Effector memory CD4-positive, alpha-beta T cell (primary cell): Measurements from ENCODE around the gene HKDC1.
"Not testable (repeated sequence)": the region's sequence is repeated elsewhere in the genome, so short reads cannot be mapped to it uniquely, and the experiment has no call there.

Experiments
- DNase-seq, 3 donors: peaks; one replicate each; pipeline ENCODE4 v3.0.0-alpha.2; 2020
- H3K27ac ChIP-seq: 2 replicates; pipeline ENCODE4 v1.7.0; 2013; ENCODE audit warnings: mild to moderate bottlenecking, low read length, moderate library complexity; ENCODE audit not compliant: insufficient read depth, poor library complexity, severe bottlenecking
- H3K27me3 ChIP-seq: replicated peaks from 2 replicates; pipeline ENCODE4 v1.7.0; 2013; ENCODE audit warnings: mild to moderate bottlenecking, low read length; ENCODE audit not compliant: insufficient read depth, control insufficient read depth, poor library complexity, severe bottlenecking
- H3K36me3 ChIP-seq: 2 replicates; pipeline ENCODE4 v1.7.0; 2013; ENCODE audit warnings: mild to moderate bottlenecking, low read length, moderate library complexity; ENCODE audit not compliant: control insufficient read depth, insufficient read depth
- H3K4me1 ChIP-seq: 2 replicates; pipeline ENCODE4 v1.7.0; 2013; ENCODE audit warnings: low read length, mild to moderate bottlenecking; ENCODE audit not compliant: control insufficient read depth, insufficient read depth, poor library complexity, severe bottlenecking
- H3K4me3 ChIP-seq: 2 replicates; pipeline ENCODE4 v1.7.0; 2013; ENCODE audit warnings: low read length, low read depth, mild to moderate bottlenecking; ENCODE audit not compliant: insufficient read depth, poor library complexity, severe bottlenecking
- H3K9me3 ChIP-seq: 2 replicates; pipeline ENCODE4 v1.7.0; 2013; ENCODE audit warnings: mild to moderate bottlenecking, low read length, moderate library complexity; ENCODE audit not compliant: control insufficient read depth

The HKDC1 gene

DNA sequence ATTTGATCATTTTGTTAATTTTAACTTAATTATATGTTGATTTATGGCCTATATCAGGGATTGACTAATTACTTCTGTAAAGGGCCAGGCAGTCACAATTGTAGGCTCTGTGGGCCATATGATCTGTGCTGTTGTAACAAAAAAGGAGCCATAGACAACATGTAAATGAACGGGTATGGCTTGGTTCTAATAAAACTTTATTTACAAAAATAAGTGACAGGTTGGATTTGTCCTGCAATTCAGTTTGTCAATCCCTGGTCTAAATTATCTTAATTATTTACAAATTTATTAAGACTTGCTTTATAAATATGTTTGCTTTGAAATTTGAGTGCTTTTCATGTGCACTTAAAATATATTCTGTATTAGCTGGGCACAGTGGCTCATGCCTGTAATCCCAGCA is 55.3 kb downstream of the HKDC1 start:
- DNase-seq: no peak
- H3K36me3 ChIP-seq: no peaks in the 10 kb centered on the region
- H3K4me3 ChIP-seq: no peak overlapping the region
- H3K4me1 ChIP-seq: no peaks in the 10 kb centered on the region
- no peaks in the 10 kb centered on the region for H3K27me3 ChIP-seq
- H3K9me3 ChIP-seq: no peaks in the 10 kb centered on the region
- H3K27ac ChIP-seq: no peak overlapping the region

DNA sequence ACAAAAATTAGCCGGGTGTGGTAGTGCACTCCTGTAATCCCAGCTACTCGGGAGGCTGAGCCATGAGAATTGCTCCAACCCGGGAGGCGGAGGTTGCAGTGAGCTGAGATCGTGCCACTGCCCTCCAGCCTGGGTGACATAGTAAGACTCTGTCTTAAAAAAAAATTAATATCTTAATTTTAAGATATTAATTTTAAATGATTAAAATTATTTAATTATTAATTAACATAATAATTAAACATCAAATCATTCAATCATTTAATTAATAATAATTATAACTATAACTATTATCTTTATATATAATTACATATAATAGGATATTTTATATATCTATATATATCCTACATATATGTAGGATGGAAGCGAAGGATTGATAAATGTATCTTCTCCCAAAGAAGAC is 56.4 kb downstream of the HKDC1 start:
- H3K36me3 ChIP-seq: no peaks in the 10 kb centered on the region
- H3K4me1 ChIP-seq: no peaks in the 10 kb centered on the region
- no peaks in the 10 kb centered on the region for H3K27me3 ChIP-seq
- DNase-seq: no peak
- H3K4me3 ChIP-seq: no peak overlapping the region
- H3K27ac ChIP-seq: no peak overlapping the region
- H3K9me3 ChIP-seq: no peaks in the 10 kb centered on the region

- no peaks in the 10 kb centered on the region for H3K27me3 ChIP-seq
- no peaks in the 10 kb centered on the region for H3K4me1 ChIP-seq
- no peaks in the 10 kb centered on the region for H3K36me3 ChIP-seq
- no peaks in the 10 kb centered on the region for H3K9me3 ChIP-seq
- no peak within 1 kb of the TSS for H3K4me3 ChIP-seq
- no peak within 1 kb of the TSS for H3K27ac ChIP-seq
- no peak for DNase-seq
Observed at GRCh38 chr10:69278446-69278963, 58.4 kb downstream of the HKDC1 start, which contains the start of gene HK1. Gene HK1 (plus strand): TSS chr10:69278496.

- no peak overlapping the region for H3K27ac ChIP-seq
- no peaks in the 10 kb centered on the region for H3K9me3 ChIP-seq
- H3K4me3 ChIP-seq: no peak overlapping the region
- H3K36me3 ChIP-seq: no peaks in the 10 kb centered on the region
- no peaks in the 10 kb centered on the region for H3K4me1 ChIP-seq
- DNase-seq: no peak
- no peaks in the 10 kb centered on the region for H3K27me3 ChIP-seq
Observed at GRCh38 chr10:69279110-69279509, 59.0 kb downstream of the HKDC1 start.

- H3K9me3 ChIP-seq: no peaks in the 10 kb centered on the region
- no peak overlapping the region for H3K4me3 ChIP-seq
- no peaks in the 10 kb centered on the region for H3K4me1 ChIP-seq
- no peak for DNase-seq
- no peak overlapping the region for H3K27ac ChIP-seq
- H3K27me3 ChIP-seq: no peaks in the 10 kb centered on the region
- no peaks in the 10 kb centered on the region for H3K36me3 ChIP-seq
Observed at GRCh38 chr10:69281507-69282413, 61.6 kb downstream of the HKDC1 start.

GRCh38 chr10:69284402-69284801 is 64.3 kb downstream of the HKDC1 start:
- H3K9me3 ChIP-seq, H3K4me1 ChIP-seq, H3K4me3 ChIP-seq, H3K27ac ChIP-seq, H3K36me3 ChIP-seq, H3K27me3 ChIP-seq, DNase-seq: not testable (repeated sequence)

DNA sequence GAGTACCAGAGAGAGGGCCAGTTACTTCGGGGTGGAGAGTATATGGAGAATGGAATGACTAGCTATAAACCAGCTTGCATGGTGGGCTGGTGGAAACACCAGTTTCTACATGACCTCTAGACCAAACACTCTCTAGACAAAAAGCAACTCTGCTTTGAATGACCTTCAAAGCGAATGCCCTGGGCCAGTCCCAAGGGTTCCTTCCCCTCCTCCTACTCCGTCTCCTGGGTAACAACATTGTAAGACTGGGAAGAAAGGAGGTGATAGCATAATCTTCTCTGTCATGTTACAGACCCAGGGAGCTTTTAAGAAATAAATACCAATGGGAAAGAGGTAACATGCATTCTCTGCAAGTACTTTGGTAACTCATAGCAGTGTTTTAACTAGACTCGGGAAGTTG is 65.6 kb downstream of the HKDC1 start:
- no peaks in the 10 kb centered on the region for H3K36me3 ChIP-seq
- DNase-seq: no peak
- H3K27me3 ChIP-seq: no peaks in the 10 kb centered on the region
- no peak overlapping the region for H3K4me3 ChIP-seq
- H3K9me3 ChIP-seq: no peaks in the 10 kb centered on the region
- no peaks in the 10 kb centered on the region for H3K4me1 ChIP-seq
- no peak overlapping the region for H3K27ac ChIP-seq

DNA sequence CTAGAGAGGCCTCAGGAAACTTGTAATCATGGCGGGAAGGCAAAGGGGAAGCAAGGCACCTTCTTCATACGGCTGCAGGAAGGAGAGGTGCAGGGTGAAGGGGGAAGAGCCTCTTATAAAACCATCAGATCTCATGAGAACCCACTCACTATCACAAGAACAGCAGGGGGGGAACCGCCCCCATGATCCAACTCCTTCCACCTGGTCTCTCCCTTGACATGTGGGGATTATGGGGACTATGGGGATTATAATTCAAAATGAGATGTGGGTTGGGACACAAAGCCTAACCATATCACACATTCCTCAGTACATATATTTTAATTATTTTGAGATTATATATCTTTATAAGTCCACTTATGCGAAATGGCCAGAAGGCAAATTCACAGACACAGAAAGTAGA is 67.0 kb downstream of the HKDC1 start:
- H3K27me3 ChIP-seq: no peaks in the 10 kb centered on the region
- no peak overlapping the region for H3K27ac ChIP-seq
- no peaks in the 10 kb centered on the region for H3K4me1 ChIP-seq
- no peaks in the 10 kb centered on the region for H3K36me3 ChIP-seq
- no peak for DNase-seq
- H3K4me3 ChIP-seq: no peak overlapping the region
- H3K9me3 ChIP-seq: no peaks in the 10 kb centered on the region

DNA sequence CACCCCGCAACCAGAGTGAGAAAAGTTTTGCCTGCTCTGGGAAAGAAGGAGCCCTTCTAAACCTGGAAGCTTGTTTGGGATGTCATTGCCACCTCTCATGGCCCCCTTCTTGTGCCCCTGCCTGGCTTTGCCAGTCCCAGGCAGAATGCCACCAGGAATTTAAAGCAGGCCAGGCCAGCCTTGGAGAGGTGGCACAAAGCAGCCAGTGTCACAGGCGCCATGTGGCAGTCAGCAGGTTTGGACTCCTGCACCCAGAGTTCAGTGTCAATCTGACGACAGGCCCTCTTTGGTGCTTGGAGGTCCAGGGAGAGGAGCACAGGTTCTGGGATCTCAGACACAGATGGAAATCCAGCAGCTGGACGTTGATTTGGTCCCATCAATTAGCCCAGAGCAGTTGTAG is 70.9 kb downstream of the HKDC1 start:
- DNase-seq: no peak
- Histone ChIP-seq H3K9me3 (no peaks in the 10 kb centered on the region), H3K27me3 (no peaks in the 10 kb centered on the region), H3K4me1 (no peaks in the 10 kb centered on the region), H3K27ac (no peak overlapping the region), H3K4me3 (no peak overlapping the region), H3K36me3 (no peaks in the 10 kb centered on the region)

GRCh38 chr10:69292459-69292858 is 72.3 kb downstream of the HKDC1 start:
- Histone ChIP-seq H3K9me3 (no peaks in the 10 kb centered on the region), H3K36me3 (no peaks in the 10 kb centered on the region), H3K4me3 (no peak overlapping the region), H3K27me3 (no peaks in the 10 kb centered on the region), H3K4me1 (no peaks in the 10 kb centered on the region), H3K27ac (no peak overlapping the region)
- DNase-seq: no peak
